ENCODE data around the gene FAM174B. TPM values are rescaled to one million over a fixed set of nuclear protein-coding genes. Genes with fewer than 3 reads are reported as not detected.

The FAM174B gene
- total and polyA plus RNA-seq, 4 donors, result 2.5 to 4.5 (median 3.8) TPM

DNA sequence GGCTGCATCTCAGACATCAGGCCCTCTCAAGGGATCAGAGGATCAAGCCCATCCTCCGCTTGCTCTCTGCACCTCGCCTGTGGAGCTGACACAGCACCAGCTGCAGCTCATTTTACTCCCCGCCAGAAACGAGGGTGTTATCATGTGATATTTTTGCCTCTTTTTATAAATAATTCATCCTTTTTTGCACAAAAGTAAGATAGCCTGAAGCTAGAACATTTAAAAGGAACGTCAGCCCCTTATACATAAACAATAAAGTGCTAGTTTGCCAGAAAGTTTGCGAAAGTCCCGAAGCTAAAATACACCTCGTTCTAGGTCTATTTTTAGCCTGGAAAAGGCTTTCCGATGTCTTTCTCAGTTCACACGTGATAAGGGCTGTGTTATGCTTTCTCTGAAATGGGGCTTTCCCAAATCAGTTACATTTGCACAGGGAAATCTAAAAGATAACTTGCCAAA is 9.6 kb upstream of the FAM174B start:
- H3K4me1 ChIP-seq (ENCODE audit: control insufficient read depth in 4 of 4, insufficient read depth in 4 of 4, low read length in 3 of 4), result peaks cover 15 to 34% (median 26%) of the 10 kb centered on the region in 4 donors
- TF ChIP-seq SP1 (IDR thresholded peaks at IDR 0.05) (peak; percentile 73), FOXA2 (IDR thresholded peaks at IDR 0.05) (no peak), HNF4A (conservative IDR thresholded peaks at IDR 0.05) (peak; percentile 24 to 41), NR2F2 (IDR thresholded peaks at IDR 0.05) (peak; percentile 57), FOXA1 (IDR thresholded peaks at IDR 0.05) (no peak), RXRA (IDR thresholded peaks at IDR 0.05) (peak; percentile 39 to 67), TAF1 (conservative IDR thresholded peaks at IDR 0.05) (no peak), CTCF (IDR thresholded peaks at IDR 0.05; ENCODE audit: low read depth, low read length, missing input control) (no peak), JUND (IDR thresholded peaks at IDR 0.05) (peak in 1 of 2 donors; percentile 54), HNF4G (IDR thresholded peaks at IDR 0.05) (no peak), GABPA (IDR thresholded peaks at IDR 0.05 in 1 of 2, conservative IDR thresholded peaks at IDR 0.05 in 1 of 2) (no peak), EGR1 (IDR thresholded peaks at IDR 0.05; ENCODE audit: low read depth in 2 of 2) (no peak), YY1 (IDR thresholded peaks at IDR 0.05) (no peak), ZBTB33 (IDR thresholded peaks at IDR 0.05) (peak; percentile 70), RAD21 (IDR thresholded peaks at IDR 0.05) (peak; percentile 21 to 36)
- TF ChIP-seq, protein P1, sequence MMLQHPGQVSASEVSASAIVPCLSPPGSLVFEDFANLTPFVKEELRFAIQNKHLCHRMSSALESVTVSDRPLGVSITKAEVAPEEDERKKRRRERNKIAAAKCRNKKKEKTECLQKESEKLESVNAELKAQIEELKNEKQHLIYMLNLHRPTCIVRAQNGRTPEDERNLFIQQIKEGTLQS (IDR thresholded peaks at IDR 0.05), result no peak
- TF ChIP-seq, protein P2, sequence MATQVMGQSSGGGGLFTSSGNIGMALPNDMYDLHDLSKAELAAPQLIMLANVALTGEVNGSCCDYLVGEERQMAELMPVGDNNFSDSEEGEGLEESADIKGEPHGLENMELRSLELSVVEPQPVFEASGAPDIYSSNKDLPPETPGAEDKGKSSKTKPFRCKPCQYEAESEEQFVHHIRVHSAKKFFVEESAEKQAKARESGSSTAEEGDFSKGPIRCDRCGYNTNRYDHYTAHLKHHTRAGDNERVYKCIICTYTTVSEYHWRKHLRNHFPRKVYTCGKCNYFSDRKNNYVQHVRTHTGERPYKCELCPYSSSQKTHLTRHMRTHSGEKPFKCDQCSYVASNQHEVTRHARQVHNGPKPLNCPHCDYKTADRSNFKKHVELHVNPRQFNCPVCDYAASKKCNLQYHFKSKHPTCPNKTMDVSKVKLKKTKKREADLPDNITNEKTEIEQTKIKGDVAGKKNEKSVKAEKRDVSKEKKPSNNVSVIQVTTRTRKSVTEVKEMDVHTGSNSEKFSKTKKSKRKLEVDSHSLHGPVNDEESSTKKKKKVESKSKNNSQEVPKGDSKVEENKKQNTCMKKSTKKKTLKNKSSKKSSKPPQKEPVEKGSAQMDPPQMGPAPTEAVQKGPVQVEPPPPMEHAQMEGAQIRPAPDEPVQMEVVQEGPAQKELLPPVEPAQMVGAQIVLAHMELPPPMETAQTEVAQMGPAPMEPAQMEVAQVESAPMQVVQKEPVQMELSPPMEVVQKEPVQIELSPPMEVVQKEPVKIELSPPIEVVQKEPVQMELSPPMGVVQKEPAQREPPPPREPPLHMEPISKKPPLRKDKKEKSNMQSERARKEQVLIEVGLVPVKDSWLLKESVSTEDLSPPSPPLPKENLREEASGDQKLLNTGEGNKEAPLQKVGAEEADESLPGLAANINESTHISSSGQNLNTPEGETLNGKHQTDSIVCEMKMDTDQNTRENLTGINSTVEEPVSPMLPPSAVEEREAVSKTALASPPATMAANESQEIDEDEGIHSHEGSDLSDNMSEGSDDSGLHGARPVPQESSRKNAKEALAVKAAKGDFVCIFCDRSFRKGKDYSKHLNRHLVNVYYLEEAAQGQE (IDR thresholded peaks at IDR 0.05), result peak; percentile 24
- TF ChIP-seq, protein P3, sequence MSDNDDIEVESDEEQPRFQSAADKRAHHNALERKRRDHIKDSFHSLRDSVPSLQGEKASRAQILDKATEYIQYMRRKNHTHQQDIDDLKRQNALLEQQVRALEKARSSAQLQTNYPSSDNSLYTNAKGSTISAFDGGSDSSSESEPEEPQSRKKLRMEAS (IDR thresholded peaks at IDR 0.05), result peak; percentile 56
- no peaks in the 10 kb centered on the region for H3K9me3 ChIP-seq (ENCODE audit: control insufficient read depth in 4 of 4, low read length in 3 of 4)
- WGBS, result 17% methylated on average over 10 of the region's 10 CpGs
- DNase-seq (ENCODE audit: low spot score), result no peak
- no peaks in the 10 kb centered on the region for H3K36me3 ChIP-seq (ENCODE audit: control insufficient read depth in 4 of 4, insufficient read depth in 3 of 4, low read depth in 1 of 4, low read length in 3 of 4)
- no peak overlapping the region for H3K4me3 ChIP-seq (ENCODE audit: low read depth in 1 of 3, low read length in 3 of 3)
- peak overlapping the region in 1 of 2 donors; percentile 19 for H3K9ac ChIP-seq (ENCODE audit: low read depth in 1 of 2, low read length in 2 of 2)
- H3K27me3 ChIP-seq (ENCODE audit: control insufficient read depth in 4 of 4, insufficient read depth in 4 of 4, low read length in 3 of 4), result no peaks in the 10 kb centered on the region
- H3K27ac ChIP-seq (ENCODE audit: low read depth in 1 of 2, low read length in 2 of 2), result peak overlapping the region in 1 of 2 donors; percentile 14

Data from liver (tissue), 9 donors.